ENCODE results near the gene LONRF2.

The LONRF2 gene

GRCh38 chr2:100237163-100237562, 85.1 kb downstream of the LONRF2 start:
- CTCF ChIA-PET: interaction anchor here (0.7 to 0.8 kb wide), 2 partner anchors 8 to 9 kb away, joined by 3 to 4 read pairs; no protein-coding TSS in a partner anchor

GRCh38 chr2:100236166-100236565, 86.1 kb downstream of the LONRF2 start:
- DNase-seq (ENCODE audit: extremely low spot score): no peak
- CTCF ChIA-PET: no interaction called here

More at GRCh38 chr2:100237163-100237562, 85.1 kb downstream of the LONRF2 start:
- no peak for DNase-seq (ENCODE audit: extremely low spot score)
- TF ChIP-seq ELF4 (IDR thresholded peaks at IDR 0.05) (no peak), LEF1 (IDR thresholded peaks at IDR 0.05; ENCODE audit: borderline replicate concordance) (no peak), L3MBTL2 (conservative IDR thresholded peaks at IDR 0.05) (no peak), SP1 (IDR thresholded peaks at IDR 0.05) (no peak), ARNT (IDR thresholded peaks at IDR 0.05) (no peak), SUZ12 (IDR thresholded peaks at IDR 0.05) (no peak), PKNOX1 (IDR thresholded peaks at IDR 0.05) (no peak), BHLHE40 (IDR thresholded peaks at IDR 0.05; ENCODE audit: borderline replicate concordance) (no peak), HDGF (IDR thresholded peaks at IDR 0.05; ENCODE audit: borderline replicate concordance) (no peak), NFRKB (IDR thresholded peaks at IDR 0.05) (no peak), FOXK2 (IDR thresholded peaks at IDR 0.05) (no peak), FOXA1 (IDR thresholded peaks at IDR 0.05) (no peak), CTBP1 (IDR thresholded peaks at IDR 0.05; ENCODE audit: borderline replicate concordance) (no peak), ZNF384 (IDR thresholded peaks at IDR 0.05) (no peak), FOXM1 (IDR thresholded peaks at IDR 0.05; ENCODE audit: borderline replicate concordance) (no peak), TARDBP (IDR thresholded peaks at IDR 0.05) (no peak)
- POLR2A ChIA-PET: interaction anchor here (0.8 kb wide), 1 partner anchor 102 kb away, joined by 3 read pairs; no protein-coding TSS in a partner anchor

GRCh38 chr2:100235581-100235980, 86.7 kb downstream of the LONRF2 start:
- ChIA-PET CTCF (no interaction called here), POLR2A (no interaction called here)
- TF ChIP-seq FOXM1 (IDR thresholded peaks at IDR 0.05; ENCODE audit: borderline replicate concordance) (no peak), SUZ12 (IDR thresholded peaks at IDR 0.05) (no peak), FOXA1 (IDR thresholded peaks at IDR 0.05) (no peak), PKNOX1 (IDR thresholded peaks at IDR 0.05) (no peak), FOXK2 (IDR thresholded peaks at IDR 0.05) (no peak), LEF1 (IDR thresholded peaks at IDR 0.05; ENCODE audit: borderline replicate concordance) (no peak), SP1 (IDR thresholded peaks at IDR 0.05) (no peak), BHLHE40 (IDR thresholded peaks at IDR 0.05; ENCODE audit: borderline replicate concordance) (no peak), TARDBP (IDR thresholded peaks at IDR 0.05) (no peak), CTBP1 (IDR thresholded peaks at IDR 0.05; ENCODE audit: borderline replicate concordance) (no peak), L3MBTL2 (conservative IDR thresholded peaks at IDR 0.05) (no peak), ELF4 (IDR thresholded peaks at IDR 0.05) (no peak), HDGF (IDR thresholded peaks at IDR 0.05; ENCODE audit: borderline replicate concordance) (no peak), NFRKB (IDR thresholded peaks at IDR 0.05) (no peak), ARNT (IDR thresholded peaks at IDR 0.05) (no peak), ZNF384 (IDR thresholded peaks at IDR 0.05) (no peak)
- no peak for DNase-seq (ENCODE audit: extremely low spot score)

More at GRCh38 chr2:100236166-100236565, 86.1 kb downstream of the LONRF2 start:
- POLR2A ChIA-PET: no interaction called here
- TF ChIP-seq ELF4 (IDR thresholded peaks at IDR 0.05) (no peak), L3MBTL2 (conservative IDR thresholded peaks at IDR 0.05) (no peak), HDGF (IDR thresholded peaks at IDR 0.05; ENCODE audit: borderline replicate concordance) (no peak), ARNT (IDR thresholded peaks at IDR 0.05) (no peak), LEF1 (IDR thresholded peaks at IDR 0.05; ENCODE audit: borderline replicate concordance) (no peak), TARDBP (IDR thresholded peaks at IDR 0.05) (no peak), ZNF384 (IDR thresholded peaks at IDR 0.05) (no peak), FOXK2 (IDR thresholded peaks at IDR 0.05) (no peak), PKNOX1 (IDR thresholded peaks at IDR 0.05) (no peak), SP1 (IDR thresholded peaks at IDR 0.05) (no peak), BHLHE40 (IDR thresholded peaks at IDR 0.05; ENCODE audit: borderline replicate concordance) (no peak)

- CTCF ChIA-PET: no interaction called here
- DNase-seq (ENCODE audit: extremely low spot score): no peak
- no peak for TF ChIP-seq ARNT (IDR thresholded peaks at IDR 0.05)
- no peak for TF ChIP-seq TARDBP (IDR thresholded peaks at IDR 0.05)
- no peak for TF ChIP-seq LEF1 (IDR thresholded peaks at IDR 0.05; ENCODE audit: borderline replicate concordance)
- TF ChIP-seq ZNF384 (IDR thresholded peaks at IDR 0.05): no peak
- TF ChIP-seq SUZ12 (IDR thresholded peaks at IDR 0.05): no peak
- no peak for TF ChIP-seq CTBP1 (IDR thresholded peaks at IDR 0.05; ENCODE audit: borderline replicate concordance)
- TF ChIP-seq HDGF (IDR thresholded peaks at IDR 0.05; ENCODE audit: borderline replicate concordance): no peak
- TF ChIP-seq FOXA1 (IDR thresholded peaks at IDR 0.05): no peak
- no peak for TF ChIP-seq FOXK2 (IDR thresholded peaks at IDR 0.05)
- no peak for TF ChIP-seq ELF4 (IDR thresholded peaks at IDR 0.05)
- no peak for TF ChIP-seq BHLHE40 (IDR thresholded peaks at IDR 0.05; ENCODE audit: borderline replicate concordance)
- TF ChIP-seq L3MBTL2 (conservative IDR thresholded peaks at IDR 0.05): no peak
- no peak for TF ChIP-seq FOXM1 (IDR thresholded peaks at IDR 0.05; ENCODE audit: borderline replicate concordance)
- no peak for TF ChIP-seq SP1 (IDR thresholded peaks at IDR 0.05)
- no peak for TF ChIP-seq NFRKB (IDR thresholded peaks at IDR 0.05)
- no peak for TF ChIP-seq PKNOX1 (IDR thresholded peaks at IDR 0.05)
- POLR2A ChIA-PET: no interaction called here
These were observed 87.2 kb downstream of the LONRF2 start for GRCh38 chr2:100235098-100235497.

- no peak for DNase-seq (ENCODE audit: extremely low spot score)
- CTCF ChIA-PET: no interaction called here
- no peak for TF ChIP-seq LEF1 (IDR thresholded peaks at IDR 0.05; ENCODE audit: borderline replicate concordance)
- no peak for TF ChIP-seq FOXA1 (IDR thresholded peaks at IDR 0.05)
- no peak for TF ChIP-seq HDGF (IDR thresholded peaks at IDR 0.05; ENCODE audit: borderline replicate concordance)
- TF ChIP-seq BHLHE40 (IDR thresholded peaks at IDR 0.05; ENCODE audit: borderline replicate concordance): no peak
- TF ChIP-seq ZNF384 (IDR thresholded peaks at IDR 0.05): no peak
- no peak for TF ChIP-seq SUZ12 (IDR thresholded peaks at IDR 0.05)
- no peak for TF ChIP-seq FOXM1 (IDR thresholded peaks at IDR 0.05; ENCODE audit: borderline replicate concordance)
- TF ChIP-seq CTBP1 (IDR thresholded peaks at IDR 0.05; ENCODE audit: borderline replicate concordance): no peak
- TF ChIP-seq NFRKB (IDR thresholded peaks at IDR 0.05): no peak
- no peak for TF ChIP-seq ARNT (IDR thresholded peaks at IDR 0.05)
- no peak for TF ChIP-seq ELF4 (IDR thresholded peaks at IDR 0.05)
- TF ChIP-seq L3MBTL2 (conservative IDR thresholded peaks at IDR 0.05): no peak
- TF ChIP-seq TARDBP (IDR thresholded peaks at IDR 0.05): no peak
- no peak for TF ChIP-seq SP1 (IDR thresholded peaks at IDR 0.05)
- TF ChIP-seq FOXK2 (IDR thresholded peaks at IDR 0.05): no peak
- no peak for TF ChIP-seq PKNOX1 (IDR thresholded peaks at IDR 0.05)
- POLR2A ChIA-PET: no interaction called here
These were observed 88.2 kb downstream of the LONRF2 start for GRCh38 chr2:100234141-100234540.

Measured in HEK293T (cell line).